CD4-positive, alpha-beta T cell treated with Interleukin-12 subunit alpha and Interleukin-12 subunit beta, for 1 hour (primary cell): ENCODE results near the gene CELSR2.
A peak's percentile ranks its signal among the peaks of the same experiment; 100 is the strongest.

Experiments
- DNase-seq: peaks from one replicate; pipeline ENCODE4 v3.0.0-alpha.2; 2020

The CELSR2 gene

GRCh38 chr1:109252167-109252892 is 3.0 kb downstream of the CELSR2 start:
- DNase-seq = no peak

GRCh38 chr1:109252893-109253802 is 3.8 kb downstream of the CELSR2 start:
- no peak for DNase-seq

GRCh38 chr1:109253803-109254620 is 4.7 kb downstream of the CELSR2 start:
- no peak for DNase-seq

- DNase-seq = no peak
Observed at GRCh38 chr1:109254621-109255096, 5.3 kb downstream of the CELSR2 start.

GRCh38 chr1:109255097-109255651 is 5.8 kb downstream of the CELSR2 start:
- DNase-seq = no peak

- no peak for DNase-seq
Observed at GRCh38 chr1:109255678-109256077, 6.3 kb downstream of the CELSR2 start.

GRCh38 chr1:109256085-109256484 is 6.7 kb downstream of the CELSR2 start:
- DNase-seq = no peak

GRCh38 chr1:109256971-109257681 is 7.8 kb downstream of the CELSR2 start:
- no peak for DNase-seq

GRCh38 chr1:109257682-109258421 is 8.5 kb downstream of the CELSR2 start:
- DNase-seq = no peak

GRCh38 chr1:109258481-109259466 is 9.4 kb downstream of the CELSR2 start:
- no peak for DNase-seq

GRCh38 chr1:109259674-109260557 is 10.6 kb downstream of the CELSR2 start:
- DNase-seq = no peak

GRCh38 chr1:109261006-109261405 is 11.7 kb downstream of the CELSR2 start:
- no peak for DNase-seq

- no peak for DNase-seq
Observed at GRCh38 chr1:109261578-109261977, 12.2 kb downstream of the CELSR2 start.

- no peak for DNase-seq
Observed at GRCh38 chr1:109262231-109263055, 13.1 kb downstream of the CELSR2 start.

- no peak for DNase-seq
Observed at GRCh38 chr1:109263234-109263596, 13.9 kb downstream of the CELSR2 start.

GRCh38 chr1:109263597-109264378 is 14.4 kb downstream of the CELSR2 start:
- peak; percentile 73 for DNase-seq

- DNase-seq = no peak
Observed at GRCh38 chr1:109264379-109264755, 15.0 kb downstream of the CELSR2 start.
